GM19099 (cell line): Measurements from ENCODE around the gene SMG7.

ENCODE experiments used
- POLR2A ChIP-seq: IDR thresholded peaks from 3 replicates; pipeline ENCODE4 v1.6.1; 2011; ENCODE audit warnings: low read depth; ENCODE audit not compliant: insufficient read length; ENCODE audit errors: extremely low read depth

SMG7 gene

GRCh38 chr1:183456826-183457225 is 15.5 kb upstream of the SMG7 start:
- TF ChIP-seq POLR2A = no peak

- TF ChIP-seq POLR2A = no peak
Observed at GRCh38 chr1:183457449-183457848, 14.8 kb upstream of the SMG7 start.

- TF ChIP-seq POLR2A = no peak
Observed at GRCh38 chr1:183460596-183460995, 11.7 kb upstream of the SMG7 start.

- TF ChIP-seq POLR2A = no peak
Observed at GRCh38 chr1:183461350-183461749, 10.9 kb upstream of the SMG7 start.

- TF ChIP-seq POLR2A = no peak
Observed at GRCh38 chr1:183463566-183463965, 8.7 kb upstream of the SMG7 start.

GRCh38 chr1:183466781-183467180 is 5.5 kb upstream of the SMG7 start:
- no peak for TF ChIP-seq POLR2A

GRCh38 chr1:183467687-183468086 is 4.6 kb upstream of the SMG7 start:
- TF ChIP-seq POLR2A = no peak

GRCh38 chr1:183470147-183470960 is 1.9 kb upstream of the SMG7 start:
- peak; percentile 58 for TF ChIP-seq POLR2A

GRCh38 chr1:183470961-183471742 is 1.1 kb upstream of the SMG7 start:
- TF ChIP-seq POLR2A = no peak

- no peak for TF ChIP-seq POLR2A
Observed at GRCh38 chr1:183471743-183472487, 384 bp upstream of the SMG7 start.

GRCh38 chr1:183473217-183473536 is 878 bp downstream of the SMG7 start:
- no peak for TF ChIP-seq POLR2A

- no peak for TF ChIP-seq POLR2A
Observed at GRCh38 chr1:183476081-183476480, 3.8 kb downstream of the SMG7 start.

- TF ChIP-seq POLR2A = no peak
Observed at GRCh38 chr1:183477986-183478781, 5.9 kb downstream of the SMG7 start.

GRCh38 chr1:183480971-183481441 is 8.7 kb downstream of the SMG7 start:
- TF ChIP-seq POLR2A = no peak

GRCh38 chr1:183483224-183483623 is 10.9 kb downstream of the SMG7 start:
- TF ChIP-seq POLR2A = no peak
